Stimulated activated naive B cell treated with anti-CD40 and anti-IgM and Interleukin-4, amounts not matched to agents 10 μg/mL and 1 μg/mL and 100 μg/mL, for 72 hours (primary cell): ENCODE data around the gene OR6K2.

Experiments used
- ATAC-seq, 2 donors: fragments of 150-1000 bp; cut with Tn5 transposase; replicated peaks; 2 replicates each; pipeline ENCODE4 v1.10.0; 2021; ENCODE audit warnings: moderate library complexity in 1 of 2
- DNase-seq: peaks from one replicate; pipeline ENCODE4 v3.0.0; 2021
- H3K27ac Mint-ChIP-seq: one replicate; pipeline ENCODE4 v1.8.0; 2022; ENCODE audit warnings: mild to moderate bottlenecking, mixed read lengths
- H3K27me3 Mint-ChIP-seq, 2 donors: one replicate each; pipeline ENCODE4 v1.8.0; 2022; ENCODE audit warnings: mixed read lengths in 2 of 2
- H3K36me3 Mint-ChIP-seq, 2 donors: one replicate each; pipeline ENCODE4 v1.8.0; 2022; ENCODE audit warnings: mixed read lengths in 2 of 2, mild to moderate bottlenecking in 1 of 2
- H3K4me1 Mint-ChIP-seq, 2 donors: one replicate each; pipeline ENCODE4 v1.8.0; 2022; ENCODE audit warnings: mixed read lengths in 2 of 2, mild to moderate bottlenecking in 1 of 2
- H3K4me3 Mint-ChIP-seq, 2 donors: one replicate each; pipeline ENCODE4 v1.8.0; 2022; ENCODE audit warnings: mild to moderate bottlenecking in 2 of 2, mixed read lengths in 2 of 2, moderate library complexity in 1 of 2
- H3K9me3 Mint-ChIP-seq, 2 donors: one replicate each; pipeline ENCODE4 v1.8.0; 2022; ENCODE audit warnings: mixed read lengths in 2 of 2, mild to moderate bottlenecking in 1 of 2

Gene OR6K2

GRCh38 chr1:158654571-158654970 lies 45.9 kb downstream of the OR6K2 start:
- H3K4me1 Mint-ChIP-seq = peaks cover 14 to 34% of the 10 kb centered on the region in 2 donors
- ATAC-seq (peak; percentile 23 to 45), DNase-seq (no peak)
- no peak overlapping the region for H3K27ac Mint-ChIP-seq
- H3K36me3 Mint-ChIP-seq = no peaks in the 10 kb centered on the region
- peak overlapping the region in 1 of 2 donors; percentile 41 for H3K4me3 Mint-ChIP-seq
- no peaks in the 10 kb centered on the region for H3K27me3 Mint-ChIP-seq
- H3K9me3 Mint-ChIP-seq = peaks cover 3 to 8% of the 10 kb centered on the region in 2 donors

GRCh38 chr1:158654086-158654485 lies 46.4 kb downstream of the OR6K2 start:
- DNase-seq = no peak
- peaks cover 14 to 36% of the 10 kb centered on the region in 2 donors for H3K4me1 Mint-ChIP-seq

GRCh38 chr1:158652721-158653334 lies 47.6 kb downstream of the OR6K2 start:
- DNase-seq = no peak
- ATAC-seq = no peak
- Mint-ChIP-seq H3K9me3 (no peaks in the 10 kb centered on the region), H3K4me3 (no peak overlapping the region), H3K4me1 (peaks cover 20 to 40% of the 10 kb centered on the region in 2 donors), H3K27me3 (no peaks in the 10 kb centered on the region), H3K36me3 (no peaks in the 10 kb centered on the region), H3K27ac (no peak overlapping the region)

More at GRCh38 chr1:158654086-158654485, 46.4 kb downstream of the OR6K2 start:
- Mint-ChIP-seq H3K27ac (no peak overlapping the region), H3K27me3 (no peaks in the 10 kb centered on the region), H3K36me3 (no peaks in the 10 kb centered on the region), H3K4me3 (no peak overlapping the region), H3K9me3 (peaks cover 3 to 8% of the 10 kb centered on the region in 2 donors)
- no peak for ATAC-seq
